H1 (cell line): ENCODE measurements around the gene ADRM1. TPM values are rescaled to one million over a fixed set of nuclear protein-coding genes. Genes with fewer than 3 reads are reported as not detected.

Experiments used
- CTCF ChIA-PET: fragments of 300-600 bp; sonication (Branson Sonifier 250); formaldehyde crosslinking; loops from one replicate; lab custom pipeline; 2021; ENCODE audit not compliant: partially characterized antibody; lab: Charles Lee
- POLR2A ChIA-PET: fragments of 300-600 bp; sonication (Branson Sonifier 250); formaldehyde crosslinking; loops from one replicate; lab custom pipeline; 2021; ENCODE audit warnings: inconsistent platforms; ENCODE audit not compliant: partially characterized antibody; lab: Charles Lee
- DNase-seq, 2 experiments: peaks; one replicate each; pipeline versions ENCODE4 v3.0.0 to v3.0.0-alpha.2; 2010 to 2022; ENCODE audit warnings: low spot score in 2 of 2, low read depth in 1 of 2, mixed read lengths in 1 of 2
- FAIRE-seq: peaks from 2 replicates; lab custom pipeline; 2011; peaks lifted over from hg19 to GRCh38; lab: Jason Lieb, UNC
- H2AFZ ChIP-seq: 2 replicates; pipeline ENCODE4 v1.8.1; 2012; ENCODE audit warnings: low read length, inconsistent platforms
- H2AK5ac ChIP-seq: 2 replicates; pipeline ENCODE4 v1.6.1; 2013; ENCODE audit warnings: low read depth, low read length
- H2BK120ac ChIP-seq: replicated peaks from 2 replicates; pipeline ENCODE3; 2013; ENCODE audit warnings: low read depth, low read length, inconsistent platforms
- H2BK12ac ChIP-seq: 2 replicates; pipeline ENCODE4 v1.6.1; 2013; ENCODE audit warnings: low read depth, low read length
- H2BK15ac ChIP-seq: 2 replicates; pipeline ENCODE4 v1.6.1; 2013; ENCODE audit warnings: low read length
- H2BK20ac ChIP-seq: 2 replicates; pipeline ENCODE4 v1.6.1; 2013; ENCODE audit warnings: low read length
- H2BK5ac ChIP-seq: 2 replicates; pipeline ENCODE4 v1.6.1; 2013; ENCODE audit warnings: low read depth, low read length
- H3K14ac ChIP-seq: 2 replicates; pipeline ENCODE4 v1.6.1; 2013; ENCODE audit warnings: inconsistent platforms; ENCODE audit not compliant: insufficient read length
- H3K18ac ChIP-seq: 2 replicates; pipeline ENCODE4 v1.6.1; 2013; ENCODE audit warnings: low read length; ENCODE audit errors: extremely low read depth
- H3K23ac ChIP-seq: 2 replicates; pipeline ENCODE4 v1.6.1; 2013; ENCODE audit warnings: inconsistent platforms; ENCODE audit not compliant: insufficient read length
- H3K23me2 ChIP-seq: 2 replicates; pipeline ENCODE4 v1.6.1; 2013; ENCODE audit warnings: low read depth, low read length
- H3K27ac ChIP-seq: 2 replicates; pipeline ENCODE4 v1.6.1; 2011; ENCODE audit warnings: low read depth, low read length, inconsistent platforms
- H3K27me3 ChIP-seq, 4 experiments: replicated peaks in 1 of 4; 1 replicate in 1 of 4; 2 replicates in 3 of 4; pipeline versions ENCODE4 v1.6.1 to v1.8.1; 2011 to 2013; ENCODE audit warnings: low read length in 3 of 4, mild to moderate bottlenecking in 3 of 4, inconsistent platforms in 2 of 4, mixed read lengths in 2 of 4, moderate library complexity in 1 of 4; ENCODE audit not compliant: control insufficient read depth in 3 of 4, insufficient read depth in 3 of 4; ENCODE audit errors: extremely low read depth in 1 of 4
- H3K36me3 ChIP-seq, 4 experiments: 2 replicates each; pipeline versions ENCODE4 v1.6.1 to v1.8.1; 2011 to 2013; ENCODE audit warnings: mild to moderate bottlenecking in 4 of 4, low read length in 3 of 4, moderate library complexity in 2 of 4, control low read depth in 1 of 4, inconsistent platforms in 1 of 4; ENCODE audit not compliant: insufficient read depth in 4 of 4, control insufficient read depth in 2 of 4
- H3K4ac ChIP-seq: replicated peaks from 2 replicates; pipeline ENCODE3; 2013; ENCODE audit warnings: low read length, low read depth, mixed read lengths, inconsistent platforms; ENCODE audit not compliant: insufficient read length
- H3K4me1 ChIP-seq, 4 experiments: replicated peaks in 1 of 4; 1 replicate in 1 of 4; 2 replicates in 3 of 4; pipeline versions ENCODE4 v1.6.1 to v1.8.1; 2011 to 2013; ENCODE audit warnings: low read length in 3 of 4, inconsistent platforms in 2 of 4, mixed read lengths in 1 of 4; ENCODE audit not compliant: insufficient read depth in 4 of 4, control insufficient read depth in 3 of 4
- H3K4me2 ChIP-seq, 2 experiments: 2 replicates each; pipeline versions ENCODE4 v1.6.1 to v1.8.1; 2011 to 2013; ENCODE audit warnings: low read depth in 2 of 2, low read length in 2 of 2, control low read depth in 1 of 2, inconsistent platforms in 1 of 2, mild to moderate bottlenecking in 1 of 2; ENCODE audit not compliant: insufficient read depth in 1 of 2
- H3K4me3 ChIP-seq, 4 experiments: fragments of 200-600, 300-600 bp in 1 of 4; sonication (generic), shearing (Covaris generic), sonication (Bioruptor Twin) in 1 of 4; 2 replicates each; pipeline versions ENCODE4 v1.5.1 to v1.8.1; 2011 to 2016; ENCODE audit warnings: low read length in 4 of 4, low read depth in 3 of 4, control low read depth in 2 of 4, inconsistent platforms in 2 of 4, mild to moderate bottlenecking in 2 of 4, mixed read lengths in 1 of 4, moderate library complexity in 1 of 4; ENCODE audit not compliant: insufficient read depth in 2 of 4; ENCODE audit errors: extremely low read depth in 1 of 4
- H3K56ac ChIP-seq: replicated peaks from 2 replicates; pipeline ENCODE3; 2013; ENCODE audit warnings: low read depth, mild to moderate bottlenecking, mixed read lengths, low read length, inconsistent platforms; ENCODE audit not compliant: insufficient read length
- H3K79me1 ChIP-seq: 2 replicates; pipeline ENCODE4 v1.6.1; 2013; ENCODE audit warnings: low read depth, low read length, control low read depth
- H3K79me2 ChIP-seq, 2 experiments: 2 replicates each; pipeline versions ENCODE4 v1.6.1 to v1.8.1; 2012 to 2013; ENCODE audit warnings: low read length in 2 of 2, mild to moderate bottlenecking in 2 of 2, inconsistent platforms in 1 of 2; ENCODE audit not compliant: insufficient read depth in 2 of 2, control insufficient read depth in 1 of 2
- H3K9ac ChIP-seq, 4 experiments: replicated peaks in 1 of 4; 1 replicate in 1 of 4; 2 replicates in 3 of 4; pipeline versions ENCODE4 v1.6.1 to v1.8.1; 2011 to 2013; ENCODE audit warnings: low read depth in 3 of 4, low read length in 3 of 4, control low read depth in 2 of 4, mild to moderate bottlenecking in 2 of 4, moderate library complexity in 2 of 4, inconsistent platforms in 1 of 4; ENCODE audit errors: extremely low read depth in 1 of 4
- H3K9me3 ChIP-seq, 2 experiments: 2 replicates each; pipeline versions ENCODE4 v1.6.1 to v1.8.1; 2012 to 2013; ENCODE audit warnings: mild to moderate bottlenecking in 2 of 2, moderate library complexity in 2 of 2, control low read depth in 1 of 2, inconsistent platforms in 1 of 2, low read depth in 1 of 2, low read length in 1 of 2, mixed read lengths in 1 of 2; ENCODE audit not compliant: insufficient read depth in 2 of 2
- H4K20me1 ChIP-seq, 2 experiments: replicated peaks in 1 of 2; 2 replicates each; pipeline versions ENCODE3 to v1.8.1; 2011 to 2013; ENCODE audit warnings: inconsistent platforms in 2 of 2, low read length in 2 of 2, mild to moderate bottlenecking in 1 of 2; ENCODE audit not compliant: insufficient read depth in 2 of 2, control insufficient read depth in 1 of 2
- H4K5ac ChIP-seq: 2 replicates; pipeline ENCODE4 v1.6.1; 2013; ENCODE audit warnings: low read length, low read depth, mixed read lengths, inconsistent platforms; ENCODE audit not compliant: insufficient read length
- H4K8ac ChIP-seq: 2 replicates; pipeline ENCODE4 v1.8.0; 2013; ENCODE audit warnings: mild to moderate bottlenecking, moderate library complexity, low read length, inconsistent platforms; ENCODE audit not compliant: insufficient read depth; ENCODE audit errors: extremely low read depth
- H4K91ac ChIP-seq: replicated peaks from 2 replicates; pipeline ENCODE3; 2013; ENCODE audit warnings: low read length, mixed read lengths, inconsistent platforms; ENCODE audit not compliant: insufficient read length
- CHD2 ChIP-seq: IDR thresholded peaks from 2 replicates; pipeline ENCODE4 v1.6.1; 2012; ENCODE audit warnings: low read length, improper control_type of control experiment
- KDM1A ChIP-seq: fragments of 200-600, 300-600 bp; sonication (generic); IDR thresholded peaks from 2 replicates; pipeline ENCODE4 v1.7.1; 2016; ENCODE audit warnings: mild to moderate bottlenecking, low read length, borderline replicate concordance
- RNF2 ChIP-seq: fragments of 200-900, 300-1000 bp; sonication (generic); IDR thresholded peaks from 2 replicates; pipeline ENCODE4 v1.7.1; 2016; ENCODE audit warnings: borderline replicate concordance, low read depth, mild to moderate bottlenecking, antibody characterized with exemption, low read length; ENCODE audit not compliant: poor library complexity, severe bottlenecking; ENCODE audit errors: missing control alignments
- SIRT6 ChIP-seq: IDR thresholded peaks from one replicate; pipeline ENCODE4 v1.7.1; 2012; ENCODE audit warnings: low read length, inconsistent platforms
- WGBS, 2 experiments: shearing (Covaris generic) in 1 of 2; methylation state at CpG; one replicate each; pipeline versions ENCODE4 v1.1.6 to v1.1.7; 2013 to 2015; ENCODE audit warnings: low lambda C conversion rate in 2 of 2, mixed read lengths in 2 of 2, inconsistent platforms in 1 of 2, low coverage in 1 of 2, missing lambda C conversion rate in 1 of 2; ENCODE audit not compliant: insufficient replicate concordance in 2 of 2, insufficient coverage in 1 of 2, insufficient read length in 1 of 2; ENCODE audit errors: extremely low coverage in 1 of 2, missing lambda C conversion rate in 1 of 2; 5-methylcytosine and 5-hydroxymethylcytosine counted together
- polyA plus RNA-seq, 7 experiments: library from polyadenylated mRNA; depleted of rRNA in 3 of 7; stranded (reverse) in 5 of 7; unstranded in 2 of 7; fragments of >200 nt in 5 of 7; fragments of 200-250 nt in 2 of 7; gene quantifications; 1 replicate in 5 of 7; 2 replicates in 1 of 7; 4 replicates in 1 of 7; pipeline versions ENCODE4 v1.2.1 to v1.2.3, GENCODE V29; 2011 to 2013; ENCODE audit warnings: missing spikeins in 2 of 7, mixed read lengths in 2 of 7
- total RNA-seq: library from RNA; stranded (reverse); fragmentation: NEBNext Ultra II Directional; extraction: Animal tissue kit (Norgen Biotek cat#: 25700); gene quantifications from 2 replicates; pipeline ENCODE4 v1.2.1, GENCODE V29; 2021
- TF ChIP-seq, protein P1 (sequence below): IDR thresholded peaks from 2 replicates; pipeline ENCODE4 v1.6.1; 2011; ENCODE audit warnings: low read depth, mild to moderate bottlenecking, low read length; ENCODE audit not compliant: insufficient read depth
- TF ChIP-seq, protein P2 (sequence below): IDR thresholded peaks from 2 replicates; pipeline ENCODE4 v1.6.1; 2011; ENCODE audit warnings: low read length, improper control_type of control experiment

ADRM1 gene
- total and polyA plus RNA-seq, 2 of the 8 experiments (the other 6 are each of a cell fraction or from before 2014, with no cell fraction given), result 126 to 214 TPM

DNA sequence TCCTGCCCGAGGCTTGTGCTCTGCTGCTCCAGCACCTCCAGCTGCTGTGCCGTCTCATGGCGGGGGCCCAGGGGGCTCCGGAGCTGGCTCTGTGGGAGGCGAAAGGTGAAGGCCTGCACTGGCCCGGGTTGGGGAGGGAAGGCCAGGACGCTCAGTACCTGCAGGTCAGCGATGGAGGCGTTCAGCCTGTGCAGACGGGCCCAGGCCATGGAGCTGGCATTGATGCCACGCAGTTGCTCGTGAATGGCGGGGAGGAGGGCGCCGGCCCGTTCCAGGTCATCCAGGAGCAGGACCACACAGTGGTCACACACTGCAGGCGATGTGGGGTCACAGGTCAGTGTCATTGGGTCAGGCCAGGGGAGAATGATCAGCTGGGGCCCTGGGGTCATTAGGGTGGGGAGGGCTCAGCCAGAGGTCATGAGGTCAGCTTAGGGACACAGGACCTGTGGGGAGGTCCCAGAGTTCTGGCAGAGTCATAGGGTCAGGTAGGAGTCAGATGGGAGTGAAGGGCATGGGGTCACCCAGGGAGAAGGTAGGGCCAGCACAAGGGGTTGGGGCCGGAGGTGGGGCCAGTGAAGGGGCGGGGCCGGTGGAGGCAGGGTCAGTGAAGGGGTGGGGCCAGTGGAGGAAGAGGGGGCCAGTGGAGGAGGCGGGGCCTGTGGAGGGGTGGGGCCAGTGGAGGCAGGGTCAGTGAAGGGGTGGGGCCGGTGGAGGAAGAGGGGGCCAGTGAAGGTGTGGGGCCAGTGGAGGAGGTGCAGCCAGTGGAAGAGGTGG lies 18.0 kb downstream of the ADRM1 start:
- 92% methylated on average over 17 of the region's 22 CpGs; no CpG with 5 or more reads in 1 of the 2 experiments for WGBS, 2 experiments
- FAIRE-seq, result no peak

More for the DNA sequence above, 18.0 kb downstream of the ADRM1 start:
- no peaks in the 10 kb centered on the region; a peak in 1 of 4 replicates for H3K79me2 ChIP-seq
- no peak overlapping the region for H3K4ac ChIP-seq
- H3K79me1 ChIP-seq, result no peaks in the 10 kb centered on the region
- H2BK120ac ChIP-seq, result no peak overlapping the region
- H2BK12ac ChIP-seq, result no peak overlapping the region
- peaks cover 42 to 84% (median 70%) of the 10 kb centered on the region in 4 experiments for H3K36me3 ChIP-seq
- H4K5ac ChIP-seq, result no peak overlapping the region
- no peak overlapping the region for H3K4me3 ChIP-seq
- H3K4me2 ChIP-seq, result no peak overlapping the region
- no peak overlapping the region for H3K9ac ChIP-seq
- H4K91ac ChIP-seq, result no peak overlapping the region
- H2AFZ ChIP-seq, result no peak overlapping the region
- peaks cover 0 to 32% of the 10 kb centered on the region in 2 experiments; a peak in 2 of 4 replicates for H3K9me3 ChIP-seq
- no peaks in the 10 kb centered on the region for H3K27me3 ChIP-seq
- ChIA-PET CTCF (interaction anchor here (0.6 to 1.2 kb wide), 5 partner anchors 12 to 192 kb away, joined by 3 read pairs; no protein-coding TSS in a partner anchor), POLR2A (interaction anchor here (0.5 to 3.4 kb wide), 8 partner anchors 8 to 42 kb away, joined by 3 to 40 read pairs (median 4); no protein-coding TSS in a partner anchor)
- TF ChIP-seq CHD2 (no peak), SIRT6 (no peak), KDM1A (no peak), RNF2 (no peak)
- TF ChIP-seq, protein P1, sequence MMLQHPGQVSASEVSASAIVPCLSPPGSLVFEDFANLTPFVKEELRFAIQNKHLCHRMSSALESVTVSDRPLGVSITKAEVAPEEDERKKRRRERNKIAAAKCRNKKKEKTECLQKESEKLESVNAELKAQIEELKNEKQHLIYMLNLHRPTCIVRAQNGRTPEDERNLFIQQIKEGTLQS, result no peak
- TF ChIP-seq, protein P2, sequence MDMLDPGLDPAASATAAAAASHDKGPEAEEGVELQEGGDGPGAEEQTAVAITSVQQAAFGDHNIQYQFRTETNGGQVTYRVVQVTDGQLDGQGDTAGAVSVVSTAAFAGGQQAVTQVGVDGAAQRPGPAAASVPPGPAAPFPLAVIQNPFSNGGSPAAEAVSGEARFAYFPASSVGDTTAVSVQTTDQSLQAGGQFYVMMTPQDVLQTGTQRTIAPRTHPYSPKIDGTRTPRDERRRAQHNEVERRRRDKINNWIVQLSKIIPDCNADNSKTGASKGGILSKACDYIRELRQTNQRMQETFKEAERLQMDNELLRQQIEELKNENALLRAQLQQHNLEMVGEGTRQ, result no peak
- DNase-seq, result no peak
- no peak overlapping the region for H3K56ac ChIP-seq
- H3K4me1 ChIP-seq, result no peaks in the 10 kb centered on the region
- no peak overlapping the region for H2AK5ac ChIP-seq
- no peak overlapping the region for H2BK20ac ChIP-seq
- H3K14ac ChIP-seq, result no peak overlapping the region
- H3K23ac ChIP-seq, result no peak overlapping the region
- H2BK15ac ChIP-seq, result no peak overlapping the region
- no peak overlapping the region for H3K18ac ChIP-seq
- no peak overlapping the region for H3K27ac ChIP-seq
- no peaks in the 10 kb centered on the region for H3K23me2 ChIP-seq
- no peak overlapping the region for H4K8ac ChIP-seq
- no peak overlapping the region for H2BK5ac ChIP-seq
- peaks cover 0 to 5% of the 10 kb centered on the region in 2 experiments for H4K20me1 ChIP-seq
